Measurements from ENCODE around the gene MARCHF7. TPM values are rescaled to one million over a fixed set of nuclear protein-coding genes. Genes with fewer than 3 reads are reported as not detected.

Gene MARCHF7
- total RNA-seq, 2 donors from 2014 or later = 36.6 to 36.9 TPM

DNA sequence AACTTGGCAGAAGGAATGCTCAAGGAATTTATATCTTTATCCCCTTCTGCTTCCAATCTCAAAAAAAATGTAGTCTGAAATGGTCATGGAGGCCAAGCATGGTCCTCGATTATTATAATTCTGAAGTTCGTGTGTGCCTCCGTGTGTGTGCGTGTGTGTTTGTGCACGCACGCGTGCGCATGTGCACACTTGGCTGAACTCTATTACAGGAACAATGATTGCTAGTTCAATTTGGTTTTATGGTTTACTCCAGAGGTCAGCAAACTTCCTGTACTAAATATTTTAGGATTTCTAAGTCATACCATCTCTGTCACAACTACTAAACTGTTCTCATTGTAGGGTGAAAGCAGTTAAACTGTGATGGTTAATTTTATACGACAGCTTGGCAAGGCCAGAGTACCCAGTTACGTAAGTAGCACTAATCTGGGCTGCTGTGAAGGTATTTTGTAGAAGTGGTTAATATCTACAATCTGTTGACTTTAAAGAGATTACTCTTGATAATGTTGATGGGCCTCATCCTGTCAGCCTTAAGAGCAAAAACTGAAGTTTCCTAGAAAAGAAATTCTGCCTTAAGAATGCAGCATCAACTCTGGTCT, 5.8 kb upstream of the MARCHF7 start:
- no peak overlapping the region for H3K4me3 ChIP-seq
- TF ChIP-seq POLR2A (IDR thresholded peaks at IDR 0.05) = no peak
- TF ChIP-seq, protein P1, sequence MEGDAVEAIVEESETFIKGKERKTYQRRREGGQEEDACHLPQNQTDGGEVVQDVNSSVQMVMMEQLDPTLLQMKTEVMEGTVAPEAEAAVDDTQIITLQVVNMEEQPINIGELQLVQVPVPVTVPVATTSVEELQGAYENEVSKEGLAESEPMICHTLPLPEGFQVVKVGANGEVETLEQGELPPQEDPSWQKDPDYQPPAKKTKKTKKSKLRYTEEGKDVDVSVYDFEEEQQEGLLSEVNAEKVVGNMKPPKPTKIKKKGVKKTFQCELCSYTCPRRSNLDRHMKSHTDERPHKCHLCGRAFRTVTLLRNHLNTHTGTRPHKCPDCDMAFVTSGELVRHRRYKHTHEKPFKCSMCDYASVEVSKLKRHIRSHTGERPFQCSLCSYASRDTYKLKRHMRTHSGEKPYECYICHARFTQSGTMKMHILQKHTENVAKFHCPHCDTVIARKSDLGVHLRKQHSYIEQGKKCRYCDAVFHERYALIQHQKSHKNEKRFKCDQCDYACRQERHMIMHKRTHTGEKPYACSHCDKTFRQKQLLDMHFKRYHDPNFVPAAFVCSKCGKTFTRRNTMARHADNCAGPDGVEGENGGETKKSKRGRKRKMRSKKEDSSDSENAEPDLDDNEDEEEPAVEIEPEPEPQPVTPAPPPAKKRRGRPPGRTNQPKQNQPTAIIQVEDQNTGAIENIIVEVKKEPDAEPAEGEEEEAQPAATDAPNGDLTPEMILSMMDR (IDR thresholded peaks at IDR 0.05) = no peak

DNA sequence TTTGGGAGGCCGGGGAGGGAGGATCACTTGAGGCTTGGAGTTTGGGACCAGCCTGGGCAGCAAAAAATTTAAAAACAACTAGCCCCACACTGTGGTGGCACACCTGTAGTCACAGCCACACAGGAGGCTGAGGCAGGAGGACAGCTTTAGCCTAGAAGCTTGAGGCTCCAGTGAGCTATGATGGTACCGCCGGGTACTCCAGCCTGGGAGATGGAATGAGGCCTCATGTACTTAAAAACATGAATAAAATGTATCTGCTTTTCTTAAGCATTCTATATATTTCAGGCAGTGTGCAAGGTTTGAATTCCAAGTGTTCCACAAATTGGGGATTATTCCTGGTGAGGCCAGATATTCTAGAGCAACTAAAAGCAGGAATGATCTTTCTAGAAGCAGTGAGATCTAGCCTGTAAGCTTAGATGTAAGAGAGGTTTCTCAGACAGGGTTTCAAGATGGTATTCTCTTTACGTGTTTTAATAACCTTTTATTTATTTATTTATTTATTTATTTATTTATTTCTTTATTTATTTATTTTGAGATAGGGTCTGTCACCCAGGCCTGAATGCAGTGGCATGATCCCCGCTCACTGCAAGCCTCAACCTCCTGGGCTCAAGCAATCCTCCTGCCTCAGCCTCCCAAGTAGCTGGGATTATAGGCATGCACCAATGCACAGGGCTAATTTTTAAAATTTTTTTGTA, 4.1 kb upstream of the MARCHF7 start:
- WGBS, 2 donors = 94 to 98% methylated on average over 5 of the region's 5 CpGs
- no peak for ATAC-seq

More for the DNA sequence above, 5.8 kb upstream of the MARCHF7 start:
- no peaks in the 10 kb centered on the region for H3K9me3 ChIP-seq
- WGBS, 2 donors = 47 to 77% methylated on average over 10 of the region's 10 CpGs
- ATAC-seq (no peak), DNase-seq (no peak)
- no peaks in the 10 kb centered on the region for H3K36me3 ChIP-seq (replicated peaks in 1 of 2; ENCODE audit: insufficient read depth in 1 of 2, low read depth in 2 of 2)
- H3K27me3 ChIP-seq = no peaks in the 10 kb centered on the region
- intact Hi-C loops (cut with DNase I) = no loop called here
- peaks cover 10% of the 10 kb centered on the region for H3K4me1 ChIP-seq
- peak overlapping the region in 2 of 4 donors; percentile 26 to 55 for H3K27ac ChIP-seq

DNA sequence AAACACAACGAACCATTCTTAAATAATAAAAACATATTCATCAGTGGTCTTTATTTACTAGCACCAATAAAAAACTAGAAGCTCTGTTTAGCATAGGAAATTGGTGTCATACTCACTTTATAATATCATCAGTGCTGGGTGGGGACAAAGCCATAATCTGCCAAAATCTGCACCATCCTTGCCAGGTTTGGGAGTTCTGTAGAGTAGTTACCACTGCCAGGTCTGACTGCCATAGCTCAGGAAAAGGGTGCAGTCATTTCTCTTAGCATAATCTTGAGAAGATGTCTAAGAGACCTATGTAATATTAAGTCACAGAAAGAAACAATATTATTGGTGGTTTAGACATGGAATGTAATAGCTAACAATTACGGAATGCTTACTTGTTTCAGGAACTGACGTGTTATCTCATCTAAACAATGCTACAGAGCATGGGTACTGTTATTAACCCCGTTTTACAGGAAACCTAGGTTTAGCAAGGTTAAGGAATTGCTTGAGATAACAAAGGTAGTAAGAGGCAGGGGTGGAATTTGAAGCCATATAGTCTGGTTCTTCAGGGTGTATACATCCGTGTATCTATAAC, 1.6 kb upstream of the MARCHF7 start:
- TF ChIP-seq, protein P1 (IDR thresholded peaks at IDR 0.05) = no peak
- TF ChIP-seq POLR2A (IDR thresholded peaks at IDR 0.05) = no peak
- ATAC-seq (no peak), DNase-seq (no peak)
- no peaks in the 10 kb centered on the region for H3K9me3 ChIP-seq
- no peaks in the 10 kb centered on the region for H3K36me3 ChIP-seq (replicated peaks in 1 of 2; ENCODE audit: insufficient read depth in 1 of 2, low read depth in 2 of 2)
- intact Hi-C loops (cut with DNase I) = loop anchor here (10.0 kb wide), 1 partner anchor 486 kb away; no protein-coding TSS in a partner anchor
- 33 to 42% methylated on average over 5 of the region's 5 CpGs for WGBS, 2 donors
- H3K27ac ChIP-seq = peak overlapping the region in 1 of 4 donors; percentile 100
- peaks cover 33% of the 10 kb centered on the region for H3K4me1 ChIP-seq
- H3K4me3 ChIP-seq = no peak overlapping the region
- H3K27me3 ChIP-seq = no peaks in the 10 kb centered on the region

More for the DNA sequence above, 4.1 kb upstream of the MARCHF7 start:
- Histone ChIP-seq H3K27me3 (no peaks in the 10 kb centered on the region), H3K36me3 (replicated peaks in 1 of 2; ENCODE audit: insufficient read depth in 1 of 2, low read depth in 2 of 2) (no peaks in the 10 kb centered on the region), H3K4me3 (no peak overlapping the region), H3K4me1 (peaks cover 12% of the 10 kb centered on the region), H3K27ac (no peak overlapping the region), H3K9me3 (no peaks in the 10 kb centered on the region)
- TF ChIP-seq, protein P1 (IDR thresholded peaks at IDR 0.05) = no peak
- TF ChIP-seq POLR2A (IDR thresholded peaks at IDR 0.05) = no peak
- no peak for DNase-seq
- intact Hi-C loops (cut with DNase I) = no loop called here

DNA sequence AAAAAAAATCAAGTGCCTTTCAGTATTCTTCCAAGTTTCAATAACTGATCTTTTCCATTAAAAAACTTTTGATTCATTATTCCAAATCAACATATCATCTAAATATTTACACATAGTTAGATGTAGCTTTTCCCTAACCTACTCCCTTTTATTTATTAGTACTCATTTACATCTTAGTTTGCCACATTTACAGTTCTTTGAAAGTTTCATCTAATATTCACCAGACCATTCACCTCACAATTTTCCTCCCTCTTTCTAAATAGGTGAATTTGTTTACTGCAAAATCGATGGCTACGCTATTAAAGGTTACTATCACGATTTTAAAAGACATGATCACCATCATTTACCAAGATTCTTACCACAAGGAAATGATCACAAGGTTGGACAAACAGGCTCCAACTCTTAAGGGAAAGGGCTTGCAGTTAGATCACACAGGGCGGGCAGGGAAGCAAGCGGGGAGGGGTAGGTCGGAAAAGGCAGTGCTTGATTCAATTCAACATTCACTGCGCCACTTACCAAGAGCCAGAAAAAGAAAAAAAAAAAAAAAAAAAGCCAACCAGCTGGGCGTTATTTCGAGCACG, 654 bp upstream of the MARCHF7 start:
- WGBS, 2 donors = 0 to 1% methylated on average over 10 of the region's 10 CpGs
- Histone ChIP-seq H3K4me3 (peak overlapping the region; percentile 50 to 100), H3K9me3 (no peaks in the 10 kb centered on the region), H3K27me3 (no peaks in the 10 kb centered on the region), H3K4me1 (peaks cover 43% of the 10 kb centered on the region), H3K27ac (peak overlapping the region; percentile 93 to 100 (median 98)), H3K36me3 (replicated peaks in 1 of 2; ENCODE audit: insufficient read depth in 1 of 2, low read depth in 2 of 2) (no peaks in the 10 kb centered on the region)
- ATAC-seq = no peak
- no peak for TF ChIP-seq POLR2A (IDR thresholded peaks at IDR 0.05)
- TF ChIP-seq, protein P1 (IDR thresholded peaks at IDR 0.05) = peak in 1 of 7 experiments; percentile 8
- intact Hi-C loops (cut with DNase I) = loop anchor here (10.0 kb wide), 1 partner anchor 487 kb away; no protein-coding TSS in a partner anchor
- no peak for DNase-seq
